Gastrocnemius medialis (tissue), 4 donors: Measurements from ENCODE around the gene GADD45GIP1. TPM values are rescaled to one million over a fixed set of nuclear protein-coding genes. Genes with fewer than 3 reads are reported as not detected.

ENCODE experiments used
- ATAC-seq, 2 donors: fragments of 150-250 bp; one replicate each; pipeline ENCODE4 v1.9.1; 2016
- DNase-seq, 2 donors: peaks; one replicate each; pipeline ENCODE4 v3.0.0-alpha.2; 2019
- H3K27ac ChIP-seq, 4 donors: fragments of 200-600 bp; sonication (generic); 1 replicate in 1 of 4; 2 replicates in 3 of 4; pipeline ENCODE4 v1.5.1; 2016 to 2018; ENCODE audit warnings: mild to moderate bottlenecking in 2 of 4, moderate library complexity in 1 of 4
- H3K27me3 ChIP-seq, 3 donors: fragments of 200-600 bp; sonication (generic) in 2 of 3; 1 replicate in 1 of 3; 2 replicates in 2 of 3; pipeline versions ENCODE4 v1.5.1 to v1.6.0; 2016 to 2019; ENCODE audit warnings: mild to moderate bottlenecking in 1 of 3, moderate library complexity in 1 of 3
- H3K36me3 ChIP-seq, 2 donors: fragments of 200-600 bp; sonication (generic) in 1 of 2; one replicate each; pipeline ENCODE4 v1.5.1; 2017 to 2018
- H3K4me1 ChIP-seq, 2 donors: fragments of 200-600 bp; sonication (generic) in 1 of 2; one replicate each; pipeline ENCODE4 v1.5.1; 2016 to 2017; ENCODE audit warnings: mild to moderate bottlenecking in 2 of 2
- H3K4me3 ChIP-seq, 4 donors: fragments of 200-600 bp; sonication (generic) in 3 of 4; 1 replicate in 1 of 4; 2 replicates in 3 of 4; pipeline ENCODE4 v1.5.1; 2016 to 2019; ENCODE audit warnings: mild to moderate bottlenecking in 2 of 4
- H3K9me3 ChIP-seq, 3 donors: fragments of 200-600 bp; sonication (generic) in 2 of 3; 1 replicate in 1 of 3; 2 replicates in 2 of 3; pipeline ENCODE4 v1.5.1; 2016 to 2019
- CTCF ChIP-seq, 5 experiments: fragments of 450-650 bp in 3 of 5; fragments of 200-600 bp in 2 of 5; sonication (generic) in 2 of 5; IDR thresholded peaks in 4 of 5; conservative IDR thresholded peaks in 1 of 5; 1 replicate in 4 of 5; 2 replicates in 1 of 5; pipeline ENCODE4 v1.5.1; 2016 to 2019; ENCODE audit warnings: antibody characterized with exemption in 5 of 5, mild to moderate bottlenecking in 3 of 5, moderate library complexity in 3 of 5
- POLR2A ChIP-seq, 2 donors: fragments of 450-650 bp; IDR thresholded peaks; one replicate each; pipeline ENCODE4 v1.6.1; 2017; ENCODE audit warnings: antibody characterized with exemption in 2 of 2, mild to moderate bottlenecking in 2 of 2, moderate library complexity in 2 of 2
- in situ Hi-C, 4 donors: fragments of 200-750 bp; cut with MboI; loops; one replicate each; pipeline versions ENCODE4 v1.15.0 to v1.8.0; 2017; ENCODE audit warnings: low sequenced_read_pairs in 4 of 4
- intact Hi-C: fragments of 100-400 bp; cut with DNase I; formaldehyde crosslinking; loops from one replicate; pipeline ENCODE4 v1.15.1; 2023; ENCODE audit warnings: low total_unique reads
- total RNA-seq, 4 donors: library from RNA; depleted of rRNA; stranded (reverse); fragments of >200 nt; gene quantifications; one replicate each; pipeline versions ENCODE4 v1.1.0 to v1.2.3, GENCODE V29; 2016

Gene GADD45GIP1
- total RNA-seq, 4 donors from 2014 or later, result 50.7 to 71.0 (median 61.4) TPM

GRCh38 chr19:12991296-12991695 is 34.3 kb upstream of the GADD45GIP1 start:
- H3K9me3 ChIP-seq, result no peaks in the 10 kb centered on the region
- TF ChIP-seq POLR2A (IDR thresholded peaks at IDR 0.05) (no peak), CTCF (IDR thresholded peaks at IDR 0.05 in 4 of 5, conservative IDR thresholded peaks at IDR 0.05 in 1 of 5) (no peak)
- in situ Hi-C loops (no loop called here), intact Hi-C loops (no loop called here)
- no peaks in the 10 kb centered on the region for H3K27me3 ChIP-seq
- no peaks in the 10 kb centered on the region for H3K4me1 ChIP-seq
- no peaks in the 10 kb centered on the region for H3K36me3 ChIP-seq
- no peak overlapping the region for H3K27ac ChIP-seq
- ATAC-seq (no peak), DNase-seq (no peak)
- no peak overlapping the region for H3K4me3 ChIP-seq

- DNase-seq (no peak), ATAC-seq (no peak)
- intact Hi-C loops (no loop called here), in situ Hi-C loops (no loop called here)
- H3K4me1 ChIP-seq, result peaks cover 0 to under 1% of the 10 kb centered on the region in 2 donors
- H3K27me3 ChIP-seq, result no peaks in the 10 kb centered on the region
- H3K4me3 ChIP-seq, result no peak overlapping the region
- TF ChIP-seq CTCF (IDR thresholded peaks at IDR 0.05 in 4 of 5, conservative IDR thresholded peaks at IDR 0.05 in 1 of 5), result no peak
- TF ChIP-seq POLR2A (IDR thresholded peaks at IDR 0.05), result no peak
- no peaks in the 10 kb centered on the region for H3K36me3 ChIP-seq
- H3K27ac ChIP-seq, result no peak overlapping the region
- no peaks in the 10 kb centered on the region for H3K9me3 ChIP-seq
These were observed 33.8 kb upstream of the GADD45GIP1 start for GRCh38 chr19:12990853-12991252.

GRCh38 chr19:12990431-12990830 is 33.4 kb upstream of the GADD45GIP1 start:
- peaks cover 0 to 4% of the 10 kb centered on the region in 2 donors for H3K4me1 ChIP-seq
- H3K27ac ChIP-seq, result no peak overlapping the region
- no peaks in the 10 kb centered on the region for H3K27me3 ChIP-seq
- in situ Hi-C loops, result no loop called here
- no peak for DNase-seq
- no peak for TF ChIP-seq POLR2A (IDR thresholded peaks at IDR 0.05)
- no peak for TF ChIP-seq CTCF (IDR thresholded peaks at IDR 0.05 in 4 of 5, conservative IDR thresholded peaks at IDR 0.05 in 1 of 5)
- no peaks in the 10 kb centered on the region for H3K36me3 ChIP-seq
- intact Hi-C loops, result no loop called here
- H3K9me3 ChIP-seq, result no peaks in the 10 kb centered on the region
- H3K4me3 ChIP-seq, result no peak overlapping the region
- ATAC-seq, result no peak

- Histone ChIP-seq H3K27me3 (no peaks in the 10 kb centered on the region), H3K27ac (no peak overlapping the region), H3K36me3 (no peaks in the 10 kb centered on the region), H3K9me3 (no peaks in the 10 kb centered on the region), H3K4me1 (peaks cover 18 to 20% of the 10 kb centered on the region in 2 donors), H3K4me3 (no peak overlapping the region)
- DNase-seq (no peak), ATAC-seq (no peak)
- TF ChIP-seq CTCF (IDR thresholded peaks at IDR 0.05 in 4 of 5, conservative IDR thresholded peaks at IDR 0.05 in 1 of 5) (no peak), POLR2A (IDR thresholded peaks at IDR 0.05) (no peak)
- intact Hi-C loops, result no loop called here
- in situ Hi-C loops, result loop anchor here in 3 of 4 donors (10.0 kb wide), 2 partner anchors 47 to 107 kb away; no protein-coding TSS in a partner anchor
These were observed 30.8 kb upstream of the GADD45GIP1 start for GRCh38 chr19:12987781-12988180.

- no peak for TF ChIP-seq POLR2A (IDR thresholded peaks at IDR 0.05)
- TF ChIP-seq CTCF (IDR thresholded peaks at IDR 0.05 in 4 of 5, conservative IDR thresholded peaks at IDR 0.05 in 1 of 5), result no peak
- Histone ChIP-seq H3K27ac (no peak overlapping the region), H3K4me3 (no peak overlapping the region), H3K27me3 (no peaks in the 10 kb centered on the region), H3K4me1 (peaks cover 18 to 20% of the 10 kb centered on the region in 2 donors), H3K36me3 (no peaks in the 10 kb centered on the region), H3K9me3 (no peaks in the 10 kb centered on the region)
- DNase-seq (no peak), ATAC-seq (no peak)
- intact Hi-C loops, result no loop called here
- in situ Hi-C loops, result loop anchor here in 3 of 4 donors (10.0 kb wide), 2 partner anchors 48 to 108 kb away; no protein-coding TSS in a partner anchor
These were observed 30.2 kb upstream of the GADD45GIP1 start for GRCh38 chr19:12987190-12987589.
